Measurements from ENCODE around the gene HSD17B10. TPM values are rescaled to one million over a fixed set of nuclear protein-coding genes. Genes with fewer than 3 reads are reported as not detected.

Gene HSD17B10
- polyA plus RNA-seq, 1 donor (not counting 4 experiments of a cell fraction or from before 2014, with no cell fraction given), result 140 TPM

GRCh38 chrX:53479301-53479700 is 45.1 kb upstream of the HSD17B10 start:
- TF ChIP-seq CTCF (optimal IDR thresholded peaks at IDR 0.05 in 1 of 3, IDR thresholded peaks at IDR 0.05 in 1 of 3, conservative IDR thresholded peaks at IDR 0.05 in 1 of 3; ENCODE audit: extremely low read depth in 1 of 3, insufficient read depth in 2 of 3, low read length in 3 of 3), result no peak
- Histone ChIP-seq H3K4me3 (ENCODE audit: control insufficient read depth in 2 of 3, extremely low read depth in 1 of 3, insufficient read depth in 2 of 3, low read depth in 1 of 3, low read length in 3 of 3) (no peak overlapping the region), H3K27ac (ENCODE audit: control insufficient read depth, insufficient read depth, low read length) (no peak overlapping the region), H3K9me3 (ENCODE audit: control insufficient read depth, low read depth, low read length) (no peaks in the 10 kb centered on the region), H3K36me3 (ENCODE audit: control insufficient read depth in 2 of 2, extremely low read depth in 1 of 2, insufficient read depth in 2 of 2, low read length in 2 of 2) (no peaks in the 10 kb centered on the region), H4K20me1 (ENCODE audit: control insufficient read depth, extremely low read depth, insufficient read depth, low read length) (no peaks in the 10 kb centered on the region), H3K27me3 (ENCODE audit: control insufficient read depth, extremely low read depth, insufficient read depth, low read length) (no peaks in the 10 kb centered on the region), H3K79me2 (ENCODE audit: control insufficient read depth, insufficient read depth, low read length) (no peaks in the 10 kb centered on the region), H3K4me2 (ENCODE audit: control insufficient read depth, extremely low read depth, insufficient read depth, low read depth, low read length) (no peak overlapping the region), H3K9ac (ENCODE audit: control insufficient read depth, extremely low read depth, insufficient read depth, low read length) (no peak overlapping the region), H3K4me1 (ENCODE audit: control insufficient read depth, extremely low read depth, insufficient read depth, low read length) (peaks cover 17% of the 10 kb centered on the region), H2AFZ (ENCODE audit: control insufficient read depth, low read length) (no peak overlapping the region), H3K9me1 (ENCODE audit: control insufficient read depth, extremely low read depth, insufficient read depth, low read length) (no peaks in the 10 kb centered on the region)
- FAIRE-seq (no peak), DNase-seq (ENCODE audit: low read depth, low spot score) (no peak)
- dilution Hi-C loops (cut with MboI; ENCODE audit: extremely low pct_ligation_motif_present, low sequenced_read_pairs), result no loop called here

GRCh38 chrX:53476371-53476770 is 42.2 kb upstream of the HSD17B10 start:
- dilution Hi-C loops (cut with MboI; ENCODE audit: extremely low pct_ligation_motif_present, low sequenced_read_pairs), result no loop called here
- TF ChIP-seq CTCF (optimal IDR thresholded peaks at IDR 0.05 in 1 of 3, IDR thresholded peaks at IDR 0.05 in 1 of 3, conservative IDR thresholded peaks at IDR 0.05 in 1 of 3; ENCODE audit: extremely low read depth in 1 of 3, insufficient read depth in 2 of 3, low read length in 3 of 3) (no peak), EZH2 (IDR thresholded peaks at IDR 0.05; ENCODE audit: low read length) (no peak)
- H3K36me3 ChIP-seq (ENCODE audit: control insufficient read depth in 2 of 2, extremely low read depth in 1 of 2, insufficient read depth in 2 of 2, low read length in 2 of 2), result no peaks in the 10 kb centered on the region
- DNase-seq (ENCODE audit: low read depth, low spot score) (no peak), FAIRE-seq (peak; percentile 34)
- no peaks in the 10 kb centered on the region for H3K79me2 ChIP-seq (ENCODE audit: control insufficient read depth, insufficient read depth, low read length)
- no peak overlapping the region for H3K9ac ChIP-seq (ENCODE audit: control insufficient read depth, extremely low read depth, insufficient read depth, low read length)
- H3K4me1 ChIP-seq (ENCODE audit: control insufficient read depth, extremely low read depth, insufficient read depth, low read length), result peaks cover 22% of the 10 kb centered on the region
- no peak overlapping the region for H3K4me2 ChIP-seq (ENCODE audit: control insufficient read depth, extremely low read depth, insufficient read depth, low read depth, low read length)
- H2AFZ ChIP-seq (ENCODE audit: control insufficient read depth, low read length), result no peak overlapping the region
- no peaks in the 10 kb centered on the region for H4K20me1 ChIP-seq (ENCODE audit: control insufficient read depth, extremely low read depth, insufficient read depth, low read length)
- no peaks in the 10 kb centered on the region for H3K27me3 ChIP-seq (ENCODE audit: control insufficient read depth, extremely low read depth, insufficient read depth, low read length)
- no peak overlapping the region for H3K27ac ChIP-seq (ENCODE audit: control insufficient read depth, insufficient read depth, low read length)
- no peaks in the 10 kb centered on the region for H3K9me3 ChIP-seq (ENCODE audit: control insufficient read depth, low read depth, low read length)
- no peaks in the 10 kb centered on the region for H3K9me1 ChIP-seq (ENCODE audit: control insufficient read depth, extremely low read depth, insufficient read depth, low read length)
- H3K4me3 ChIP-seq (ENCODE audit: control insufficient read depth in 2 of 3, extremely low read depth in 1 of 3, insufficient read depth in 2 of 3, low read depth in 1 of 3, low read length in 3 of 3), result no peak overlapping the region
